ENCODE data around the gene HSFX2.
"Not testable (repeated sequence)": the region's sequence is repeated elsewhere in the genome, so short reads cannot be mapped to it uniquely, and the experiment has no call there.

The HSFX2 gene, protein sequence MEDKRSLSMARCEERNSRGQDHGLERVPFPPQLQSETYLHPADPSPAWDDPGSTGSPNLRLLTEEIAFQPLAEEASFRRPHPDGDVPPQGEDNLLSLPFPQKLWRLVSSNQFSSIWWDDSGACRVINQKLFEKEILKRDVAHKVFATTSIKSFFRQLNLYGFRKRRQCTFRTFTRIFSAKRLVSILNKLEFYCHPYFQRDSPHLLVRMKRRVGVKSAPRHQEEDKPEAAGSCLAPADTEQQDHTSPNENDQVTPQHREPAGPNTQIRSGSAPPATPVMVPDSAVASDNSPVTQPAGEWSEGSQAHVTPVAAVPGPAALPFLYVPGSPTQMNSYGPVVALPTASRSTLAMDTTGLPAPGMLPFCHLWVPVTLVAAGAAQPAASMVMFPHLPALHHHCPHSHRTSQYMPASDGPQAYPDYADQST

GRCh38 chrX:149595214-149595613, at the start of gene HSFX2:
Gene HSFX2 (minus strand): TSS chrX:149595314. CDS start chrX:149594700, 614 bp downstream.
- DNase-seq: not testable (repeated sequence)

- no peak for DNase-seq
Observed at GRCh38 chrX:149643496-149643895, 48.4 kb upstream of the HSFX2 start.

DNA sequence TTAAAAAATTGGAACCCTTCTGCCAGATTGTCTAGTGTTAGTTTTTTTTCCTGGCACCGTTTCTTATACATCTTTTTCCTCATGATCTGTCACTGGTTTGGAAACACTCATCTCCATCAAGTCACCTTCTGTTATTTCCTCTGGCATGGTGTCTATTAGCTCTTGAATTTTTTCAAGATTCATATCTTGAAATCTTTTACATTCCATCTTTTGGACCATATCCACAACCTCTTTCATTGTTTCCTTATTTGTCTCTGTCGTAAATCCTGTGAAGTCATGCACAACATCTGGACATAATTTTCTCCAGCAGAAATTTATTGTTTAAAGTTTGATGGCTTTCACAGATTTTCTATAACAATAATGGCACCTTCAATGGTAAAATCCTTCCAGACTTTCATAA, 46.7 kb upstream of the HSFX2 start:
- no peak for DNase-seq

DNA sequence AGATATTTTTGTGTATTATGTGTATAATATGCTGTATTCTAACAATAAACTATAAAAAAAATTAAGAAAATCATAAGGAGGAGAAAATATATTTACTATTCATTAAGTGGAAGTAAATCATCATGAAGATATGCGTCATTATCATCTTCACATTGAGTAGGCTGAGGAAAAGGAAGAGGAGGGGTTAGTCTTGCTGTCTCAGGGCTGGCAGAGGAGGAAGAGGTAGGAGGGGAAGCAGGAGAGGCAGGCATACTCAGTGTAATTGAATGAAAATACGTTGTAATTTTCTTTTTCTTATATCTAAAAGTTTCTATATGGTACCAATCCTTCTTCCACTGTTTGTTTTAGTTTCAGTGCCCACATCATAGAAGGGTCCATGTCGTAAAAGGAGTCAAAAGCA, 46.3 kb upstream of the HSFX2 start:
- DNase-seq: no peak

- DNase-seq: no peak
Observed at GRCh38 chrX:149639568-149639967, 44.5 kb upstream of the HSFX2 start.

GRCh38 chrX:149638860-149639259, 43.7 kb upstream of the HSFX2 start:
- no peak for DNase-seq

- no peak for DNase-seq
Observed at GRCh38 chrX:149633511-149633910, 38.4 kb upstream of the HSFX2 start.

DNA sequence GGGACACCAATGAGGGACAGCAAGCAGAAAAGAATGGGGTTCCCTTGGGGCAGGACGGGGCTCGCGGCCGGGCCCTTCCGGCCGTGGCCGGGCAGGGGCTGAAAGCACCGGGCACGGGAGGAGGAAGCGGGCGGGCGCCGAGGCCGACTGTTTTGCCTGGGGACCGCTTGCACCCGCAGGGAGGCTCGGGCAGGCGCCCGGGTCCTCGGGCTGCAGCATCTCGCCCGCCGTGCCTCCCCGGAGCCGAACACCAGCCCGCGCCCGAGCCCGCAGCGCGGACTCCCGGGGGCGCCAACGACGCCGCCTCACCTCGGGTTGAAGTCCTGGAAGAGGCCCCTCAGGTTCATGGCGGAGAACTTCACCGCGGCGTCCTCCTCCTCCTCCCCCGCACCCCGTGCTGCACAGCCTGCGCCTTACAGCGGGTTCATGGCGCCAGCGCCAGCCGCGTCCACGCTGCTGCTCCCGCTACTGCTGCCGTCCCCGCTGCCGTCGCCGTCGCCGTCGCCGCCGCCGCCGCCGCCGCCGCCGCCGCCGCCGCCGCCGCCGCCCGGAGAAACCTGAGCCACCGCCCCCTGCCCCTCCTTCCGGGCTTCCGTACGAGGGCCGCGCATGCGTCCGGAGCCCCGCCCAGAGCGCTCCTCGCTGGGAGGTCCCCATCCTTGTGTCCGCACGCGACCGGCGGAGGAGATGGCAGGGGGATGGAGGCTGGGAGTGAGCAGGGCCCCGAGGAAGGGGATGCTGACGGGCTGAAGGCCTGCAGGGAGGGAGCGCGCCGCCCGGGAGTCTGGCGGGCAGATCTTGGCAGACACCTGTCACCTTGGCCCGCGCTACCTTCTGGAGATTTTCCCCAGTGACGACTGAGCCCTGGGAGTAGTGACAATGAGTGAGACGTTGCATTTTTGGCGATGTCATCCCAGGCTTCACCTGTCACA, 36.4 kb upstream of the HSFX2 start, which contains the start of gene TMEM185A:
TMEM185A (minus strand) TSS at position 559 of the 932 bp plus-strand sequence; CDS start at position 347, 212 bp downstream.
- peak; percentile 78 for DNase-seq

DNA sequence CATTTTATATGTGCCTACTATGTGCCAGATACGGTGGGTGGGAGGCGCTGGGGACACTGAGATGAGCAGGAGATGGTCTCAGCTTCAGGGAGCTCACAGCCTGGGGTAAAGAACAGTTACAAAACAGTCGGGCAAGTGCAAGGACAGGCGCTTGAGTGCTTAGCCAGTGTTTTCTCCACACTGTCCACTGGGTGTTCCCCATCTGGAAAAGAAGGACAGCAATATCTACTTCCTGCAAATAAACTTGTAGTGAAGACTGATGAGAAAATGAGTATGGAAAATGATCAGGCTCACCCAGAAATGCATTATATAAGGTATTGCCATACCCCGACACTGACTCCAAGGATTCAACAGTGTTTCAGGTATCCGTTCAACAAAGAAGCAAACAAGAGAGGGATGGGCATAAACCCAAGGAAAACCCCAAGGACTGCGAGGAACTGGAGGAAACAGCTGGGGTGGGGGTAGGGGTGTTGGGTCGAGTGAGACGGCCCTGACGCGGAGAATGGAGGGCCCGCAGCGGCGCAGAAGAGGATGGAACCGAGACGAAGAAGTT, 35.6 kb upstream of the HSFX2 start:
- DNase-seq: no peak

- DNase-seq: no peak
Observed at GRCh38 chrX:149629730-149630387, 34.7 kb upstream of the HSFX2 start.

DNA sequence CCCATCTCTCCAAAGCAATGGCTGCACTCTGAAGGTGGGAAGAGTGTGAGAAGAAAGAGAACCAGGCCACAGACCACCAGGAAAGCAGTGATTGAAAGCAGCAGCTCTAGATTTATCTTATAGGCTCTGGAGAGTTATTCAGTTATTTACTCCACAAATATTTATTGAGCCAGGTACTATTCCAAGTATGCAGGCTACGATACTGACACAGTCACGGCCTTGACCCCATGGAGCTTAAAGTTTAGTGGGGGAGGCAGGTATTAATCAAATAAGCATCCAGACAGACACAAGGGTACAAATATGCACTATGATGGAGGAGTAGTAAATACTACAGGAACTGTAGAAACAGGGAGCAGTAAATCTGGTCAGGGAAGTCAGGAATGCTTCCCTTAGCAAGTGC, 33.7 kb upstream of the HSFX2 start:
- DNase-seq: no peak

- no peak for DNase-seq
Observed at GRCh38 chrX:149628280-149628679, 33.2 kb upstream of the HSFX2 start.

GRCh38 chrX:149626829-149627228, 31.7 kb upstream of the HSFX2 start:
- not testable (repeated sequence) for DNase-seq

GRCh38 chrX:149619662-149620061, 24.5 kb upstream of the HSFX2 start:
- DNase-seq: not testable (repeated sequence)

DNA sequence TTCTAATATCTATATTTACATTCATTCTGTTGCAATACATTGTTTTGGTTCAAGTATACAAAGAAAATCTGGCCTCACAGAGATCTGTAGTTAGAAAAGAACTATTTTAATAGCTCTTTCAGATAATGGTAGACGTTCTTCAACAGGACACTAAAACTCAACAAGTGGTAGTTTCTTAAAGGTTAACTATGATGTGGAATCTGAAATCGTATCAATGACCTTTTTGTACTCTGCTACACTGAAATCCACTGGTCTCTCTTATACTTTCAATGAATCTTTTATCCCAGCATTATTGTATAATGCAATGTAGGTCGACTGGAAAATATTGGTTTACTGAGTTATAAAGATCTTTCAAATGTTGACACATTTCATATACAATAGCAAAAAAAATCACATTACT, 23.8 kb upstream of the HSFX2 start:
- DNase-seq: no peak

DNA sequence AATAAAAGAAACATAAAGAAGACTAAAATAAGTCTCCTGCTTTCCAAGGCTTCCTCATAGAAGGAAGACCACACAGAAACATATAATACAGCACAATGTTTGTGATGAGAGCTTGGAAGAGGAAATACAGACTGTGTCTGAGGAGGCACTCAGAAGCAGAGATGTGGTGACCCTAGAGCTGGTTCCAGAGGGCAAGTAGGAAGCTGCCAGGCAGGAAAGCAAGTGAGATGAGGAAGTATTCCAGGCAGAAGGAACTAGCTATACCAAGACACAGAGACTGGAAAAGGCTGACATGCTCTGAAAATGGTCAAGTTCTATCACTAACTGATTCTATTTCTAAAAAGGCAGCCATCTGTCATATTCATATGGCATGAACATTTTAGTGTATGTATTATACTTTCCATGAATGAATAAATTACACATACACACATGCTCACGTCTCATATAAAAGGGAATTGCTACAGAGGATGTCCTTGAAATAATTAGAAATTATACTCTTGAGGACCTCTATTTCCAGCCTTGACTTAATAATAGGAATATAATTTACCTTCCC, 16.6 kb upstream of the HSFX2 start:
- no peak for DNase-seq

DNA sequence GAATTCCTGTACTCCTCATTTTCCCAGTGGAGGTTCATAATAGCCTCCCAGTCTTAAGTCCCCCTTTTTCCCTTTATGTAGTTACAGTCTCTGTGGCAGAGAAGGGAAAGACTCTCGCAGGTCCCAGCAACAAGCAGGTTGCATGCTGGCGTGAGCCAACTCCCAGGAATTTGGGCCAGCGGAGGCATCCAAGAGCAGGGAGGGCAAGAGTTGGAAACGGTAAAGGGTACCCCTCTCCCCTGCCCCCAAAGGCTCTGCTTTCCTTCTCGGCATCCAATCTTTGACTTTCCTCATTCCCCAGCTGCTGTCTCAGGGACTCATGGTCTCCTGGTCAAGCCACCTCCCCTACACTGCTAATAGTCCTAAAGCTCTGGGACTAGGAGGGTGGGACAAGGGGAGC, 15.4 kb upstream of the HSFX2 start:
- no peak for DNase-seq

DNA sequence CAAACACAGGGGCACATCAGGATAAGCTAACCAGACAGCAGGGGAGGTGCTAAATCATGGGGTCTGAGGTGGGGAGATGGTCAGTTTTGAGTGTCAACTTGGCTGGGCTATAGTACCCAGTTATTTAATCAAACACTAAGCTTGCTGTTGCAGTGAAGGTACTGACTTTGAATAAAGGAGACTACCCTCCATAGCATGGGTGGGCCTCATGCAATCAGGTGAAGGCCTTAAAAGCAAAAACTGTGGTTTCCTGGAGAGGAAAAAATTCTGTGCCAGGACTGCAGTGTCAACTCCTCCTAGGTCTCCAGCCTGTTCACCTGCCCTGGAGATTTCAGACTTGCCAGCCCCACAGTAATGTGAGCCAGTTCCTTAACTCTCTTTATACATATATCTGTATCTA, 12.6 kb upstream of the HSFX2 start:
- no peak for DNase-seq

DNA sequence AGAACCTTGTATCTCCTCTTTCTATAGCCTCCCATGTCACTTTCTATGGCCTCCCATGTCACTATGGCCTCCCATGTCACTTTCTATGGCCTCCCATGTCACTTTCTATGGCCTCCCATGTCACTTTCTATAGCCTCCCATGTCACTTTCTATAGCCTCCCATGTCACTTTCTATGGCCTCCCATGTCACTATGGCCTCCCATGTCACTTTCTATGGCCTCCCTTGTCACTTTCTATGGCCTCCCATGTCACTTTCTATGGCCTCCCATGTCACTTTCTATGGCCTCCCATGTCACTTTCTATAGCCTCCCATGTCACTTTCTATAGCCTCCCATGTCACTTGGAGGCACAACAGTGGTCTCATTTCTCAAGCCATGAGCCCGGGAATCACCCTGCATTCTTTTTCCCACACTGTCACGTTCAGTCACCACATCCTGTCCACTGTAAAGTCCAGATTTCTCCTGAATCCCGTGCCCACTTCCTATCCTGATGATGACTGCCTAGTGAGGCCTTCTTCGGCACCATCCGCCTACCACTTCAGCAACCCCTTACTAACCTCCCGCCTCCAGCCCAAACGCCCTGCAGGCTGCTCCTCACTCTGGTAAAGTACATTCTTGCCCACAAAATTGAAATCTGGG, 10.3 kb upstream of the HSFX2 start:
- not testable (repeated sequence) for DNase-seq

DNA sequence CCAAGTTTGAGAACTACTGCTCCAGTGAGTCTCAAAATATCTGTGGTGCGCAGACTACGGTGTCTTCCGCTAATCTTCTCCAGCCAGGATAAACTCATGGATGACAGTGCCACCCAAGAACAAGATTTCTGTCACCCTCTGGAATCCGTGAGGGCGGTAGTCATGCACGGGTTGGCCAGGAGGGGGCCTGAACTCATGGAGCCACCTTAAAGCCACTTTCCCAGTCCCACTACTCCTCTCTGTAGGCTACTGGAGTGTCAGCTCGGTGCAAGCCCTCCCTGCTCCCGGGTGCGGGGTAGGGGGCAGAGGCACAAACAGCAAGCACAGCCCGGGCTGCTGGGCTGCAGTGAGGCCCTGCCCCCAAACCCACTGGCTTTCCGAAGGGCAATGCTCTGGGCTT, 3.5 kb upstream of the HSFX2 start:
- DNase-seq: not testable (repeated sequence)

- DNase-seq: not testable (repeated sequence)
Observed at GRCh38 chrX:149595943-149596342, 829 bp upstream of the HSFX2 start.

DNA sequence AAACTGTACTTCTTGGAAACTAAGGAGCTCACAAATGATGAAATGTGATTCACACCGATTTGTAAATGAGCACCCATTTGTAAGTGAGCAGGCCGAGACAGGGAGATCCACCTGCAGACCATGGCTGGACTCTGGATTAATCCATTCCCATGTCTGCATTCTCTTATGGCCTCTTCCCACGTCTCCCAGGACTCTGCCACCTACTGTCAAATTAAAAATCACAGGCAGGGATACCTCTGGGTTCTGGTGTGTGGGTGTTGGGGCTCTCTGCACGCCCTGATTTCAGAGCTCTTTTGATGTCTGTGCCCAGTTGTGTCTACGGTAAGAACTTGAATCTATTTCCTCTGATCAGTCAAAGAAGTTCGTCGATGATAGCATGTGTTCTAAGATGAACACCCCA, 4.1 kb downstream of the HSFX2 start:
- not testable (repeated sequence) for DNase-seq
